NB4 (cell line): ENCODE data around the gene SPATA31E1.
"Not testable (repeated sequence)": the region's sequence is repeated elsewhere in the genome, so short reads cannot be mapped to it uniquely, and the experiment has no call there.

ENCODE experiments used
- CTCF ChIP-seq: IDR thresholded peaks from one replicate; pipeline ENCODE4 v1.5.1; 2012; ENCODE audit warnings: low read depth, low read length
- MAX ChIP-seq: IDR thresholded peaks from 2 replicates; pipeline ENCODE4 v1.6.1; 2011; ENCODE audit warnings: low read depth, low read length
- POLR2A ChIP-seq: IDR thresholded peaks from 2 replicates; pipeline ENCODE4 v1.6.1; 2011; ENCODE audit warnings: mild to moderate bottlenecking; ENCODE audit not compliant: insufficient read length; ENCODE audit errors: extremely low read depth

DNA sequence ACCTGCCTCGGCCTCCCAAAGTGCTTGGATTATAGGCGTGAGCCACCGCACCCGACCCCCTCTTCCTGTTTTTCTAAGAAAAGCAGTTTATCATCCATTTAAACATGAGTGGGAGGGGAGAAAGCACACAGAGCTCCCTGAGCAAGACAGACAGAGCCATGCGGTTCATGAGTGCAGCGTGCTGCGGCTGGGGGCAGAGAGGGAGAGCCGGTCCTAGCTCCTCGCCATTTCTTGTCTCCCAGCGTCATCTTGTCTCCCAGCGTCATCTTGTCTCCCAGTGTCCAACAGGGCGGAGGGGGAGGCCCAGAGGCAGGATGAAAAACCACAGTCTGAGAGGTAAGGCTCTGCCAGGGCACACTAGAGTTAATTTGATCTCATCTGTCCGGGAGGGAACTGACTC lies 36.3 kb downstream of the SPATA31E1 start:
- not testable (repeated sequence) for TF ChIP-seq CTCF, POLR2A, MAX
